ENCODE measurements around the gene GBGT1. TPM values are rescaled to one million over a fixed set of nuclear protein-coding genes. Genes with fewer than 3 reads are reported as not detected.
A peak's percentile ranks its signal among the peaks of the same experiment; 100 is the strongest.

Gene GBGT1
- 36.0 and 113 TPM in 2 replicates for total RNA-seq (2011; cell fraction: chromatin; rRNA removed; ENCODE audit: low replicate concordance)
- total RNA-seq (2011; cell fraction: nucleolus; rRNA removed), result 65.4 and 76.9 TPM in 2 replicates
- 49.2 and 52.3 TPM in 2 replicates for total RNA-seq (2011; cell fraction: nucleoplasm; rRNA removed)
- total RNA-seq (2014; rRNA removed) (20.7 and 23.6 TPM in 2 replicates), total RNA-seq (2014; rRNA removed; fragmentation: Illumina TruSeq; extraction: Trizol) (6.3 and 9.4 TPM in 2 replicates), total RNA-seq (2015; rRNA removed; fragmentation: Illumina TruSeq; extraction: Trizol) (13.7 and 15.3 TPM in 2 replicates), total RNA-seq (2021) (24.6 and 25.8 TPM in 2 replicates), polyA plus RNA-seq (2011; rRNA removed) (10.1 and 20.2 TPM in 2 replicates), polyA plus RNA-seq (2014; fragmentation: Illumina TruSeq; extraction: Trizol) (17.8 and 18.8 TPM in 2 replicates), polyA plus RNA-seq (2014; fragmentation: Nextera tagmentation; extraction: Ambion mirVana) (1 to 10 TPM in 1 of 2 experiments, under 1 TPM in 1; 0.55 to 1.6 TPM), polyA plus RNA-seq (2014; rRNA removed) (16.1 and 20.6 TPM in 2 replicates), polyA minus RNA-seq (2011; rRNA and poly(A)+ RNA removed) (12.7 and 14.4 TPM in 2 replicates), Bru-seq, nascent RNA (percentile 73 among the genes with signal in this experiment), BruChase-seq, experiment 1, labeled RNA remaining after a 2-hour chase (percentile 56 among the genes with signal in this experiment), BruChase-seq, experiment 2, labeled RNA remaining after a 6-hour chase (percentile 55 among the genes with signal in this experiment)
- 19.0 and 25.7 TPM in 2 replicates for polyA plus RNA-seq (2011; cell fraction: cytosol; rRNA removed)
- 44.6 and 60.7 TPM in 2 replicates for polyA plus RNA-seq (2011; cell fraction: nucleus; rRNA removed)
- 11.5 and 21.9 TPM in 2 replicates for polyA plus RNA-seq (2012)
- polyA minus RNA-seq (2011; cell fraction: cytosol; rRNA and poly(A)+ RNA removed), result 12.8 and 20.2 TPM in 2 replicates
- 24.2 and 31.3 TPM in 2 replicates for polyA minus RNA-seq (2011; cell fraction: nucleus; rRNA and poly(A)+ RNA removed)
- long read RNA-seq, experiment 1, transcript GBGT1-203 (7 exons, 1,985 nt), result major isoform, 10 of 21 reads
- long read RNA-seq, experiment 1, partial matches to known transcripts, result 2 of 21 reads
- long read RNA-seq, experiment 1, other reads (novel, unspliced or antisense), result 4 of 21 reads
- long read RNA-seq, experiment 2, partial matches to known transcripts, result 5 of 15 reads
- long read RNA-seq, experiment 2, other reads (novel, unspliced or antisense), result 6 of 15 reads
- long read RNA-seq, experiment 3, partial matches to known transcripts, result 0 of 9 reads
- long read RNA-seq, experiment 3, other reads (novel, unspliced or antisense), result 3 of 9 reads

GRCh38 chr9:133163504-133164172 lies at the start of gene GBGT1:
Gene GBGT1, minus strand, starts transcription at chr9:133163914. Its CDS starts 1,502 bp downstream, at chr9:133162412.
- peaks cover 33 to 60% of the 10 kb centered on the region in 2 experiments; a peak in 4 of 5 replicates for H3K4me1 ChIP-seq (replicated peaks in 1 of 2; ENCODE audit: control insufficient read depth in 2 of 2, insufficient read depth in 2 of 2, low read length in 2 of 2)
- BruUV-seq (replicated peaks), result TSS peak; percentile 58
- H3K79me2 ChIP-seq (ENCODE audit: control insufficient read depth, insufficient read depth, low read length), result peaks cover 19% of the 10 kb centered on the region
- FAIRE-seq (peak; percentile 71), ATAC-seq (peak; percentile 86), DNase-seq (ENCODE audit: extremely low read depth in 1 of 4, low spot score in 3 of 4) (peak; percentile 77 to 92 (median 88))
- H3K9me1 ChIP-seq (ENCODE audit: control insufficient read depth, insufficient read depth, low read length), result no peaks in the 10 kb centered on the region
- in situ Hi-C loops (cut with MboI), result no loop called here
- peak within 1 kb of the TSS; percentile 92 for H2AFZ ChIP-seq (ENCODE audit: low read depth, low read length)
- H3K9ac ChIP-seq (ENCODE audit: insufficient read depth in 1 of 2, low read depth in 2 of 2, low read length in 2 of 2), result peak within 1 kb of the TSS; percentile 74 to 94
- POLR2A ChIA-PET, result interaction anchor here (0.6 to 1.4 kb wide), 3 partner anchors 10 to 73 kb away, joined by 3 to 6 read pairs (median 4); no protein-coding TSS in a partner anchor
- 1% methylated on average over 51 of the region's 56 CpGs for WGBS (ENCODE audit: insufficient coverage, low coverage, missing lambda C conversion rate)
- intact Hi-C loops (cut with micrococcal nuclease), result no loop called here
- peak within 1 kb of the TSS; percentile 76 for H3K4me3 ChIP-seq
- peak within 1 kb of the TSS; percentile 81 for H3K4me2 ChIP-seq (ENCODE audit: insufficient read depth, low read length)
- no peaks in the 10 kb centered on the region for H3K27me3 ChIP-seq (ENCODE audit: control insufficient read depth in 2 of 2, insufficient read depth in 2 of 2, low read length in 2 of 2)
- H4K20me1 ChIP-seq (replicated peaks; ENCODE audit: control insufficient read depth, insufficient read depth, low read length), result no peaks in the 10 kb centered on the region
- peaks cover 22% of the 10 kb centered on the region for H3K36me3 ChIP-seq (ENCODE audit: control insufficient read depth, insufficient read depth, low read length)
- no peaks in the 10 kb centered on the region for H3K9me3 ChIP-seq (replicated peaks; ENCODE audit: control insufficient read depth, insufficient read depth, low read depth, low read length)
- CTCF ChIA-PET (ENCODE audit: low intra/inter-chr PET ratio), result no interaction called here
- peak within 1 kb of the TSS; percentile 70 for H3K27ac ChIP-seq (ENCODE audit: extremely low read depth, low read depth, low read length)
- TF ChIP-seq ZNF436 (CRISPR knock-in tag; IDR thresholded peaks at IDR 0.05) (no peak), ZNF23 (CRISPR knock-in tag; IDR thresholded peaks at IDR 0.05) (no peak), CTBP1 (IDR thresholded peaks at IDR 0.05; ENCODE audit: borderline replicate concordance) (peak; percentile 61; the same call in 1 of the 2 replicates), ATF1 (CRISPR knock-in tag; IDR thresholded peaks at IDR 0.05) (no peak), ATF1 (tag; IDR thresholded peaks at IDR 0.05) (no peak), SIN3B (IDR thresholded peaks at IDR 0.05; ENCODE audit: low read depth) (no peak; the same call in 1 of the 2 replicates), ZNF584 (CRISPR knock-in tag; IDR thresholded peaks at IDR 0.05; ENCODE audit: low read depth) (no peak), YBX1 (IDR thresholded peaks at IDR 0.05) (no peak), XRCC5 (IDR thresholded peaks at IDR 0.05; ENCODE audit: low read depth, low read length) (no peak), IFI16 (CRISPR knock-in tag; IDR thresholded peaks at IDR 0.05) (no peak), ZNF239 (CRISPR knock-in tag; IDR thresholded peaks at IDR 0.05) (no peak)
- TF ChIP-seq, protein P1, sequence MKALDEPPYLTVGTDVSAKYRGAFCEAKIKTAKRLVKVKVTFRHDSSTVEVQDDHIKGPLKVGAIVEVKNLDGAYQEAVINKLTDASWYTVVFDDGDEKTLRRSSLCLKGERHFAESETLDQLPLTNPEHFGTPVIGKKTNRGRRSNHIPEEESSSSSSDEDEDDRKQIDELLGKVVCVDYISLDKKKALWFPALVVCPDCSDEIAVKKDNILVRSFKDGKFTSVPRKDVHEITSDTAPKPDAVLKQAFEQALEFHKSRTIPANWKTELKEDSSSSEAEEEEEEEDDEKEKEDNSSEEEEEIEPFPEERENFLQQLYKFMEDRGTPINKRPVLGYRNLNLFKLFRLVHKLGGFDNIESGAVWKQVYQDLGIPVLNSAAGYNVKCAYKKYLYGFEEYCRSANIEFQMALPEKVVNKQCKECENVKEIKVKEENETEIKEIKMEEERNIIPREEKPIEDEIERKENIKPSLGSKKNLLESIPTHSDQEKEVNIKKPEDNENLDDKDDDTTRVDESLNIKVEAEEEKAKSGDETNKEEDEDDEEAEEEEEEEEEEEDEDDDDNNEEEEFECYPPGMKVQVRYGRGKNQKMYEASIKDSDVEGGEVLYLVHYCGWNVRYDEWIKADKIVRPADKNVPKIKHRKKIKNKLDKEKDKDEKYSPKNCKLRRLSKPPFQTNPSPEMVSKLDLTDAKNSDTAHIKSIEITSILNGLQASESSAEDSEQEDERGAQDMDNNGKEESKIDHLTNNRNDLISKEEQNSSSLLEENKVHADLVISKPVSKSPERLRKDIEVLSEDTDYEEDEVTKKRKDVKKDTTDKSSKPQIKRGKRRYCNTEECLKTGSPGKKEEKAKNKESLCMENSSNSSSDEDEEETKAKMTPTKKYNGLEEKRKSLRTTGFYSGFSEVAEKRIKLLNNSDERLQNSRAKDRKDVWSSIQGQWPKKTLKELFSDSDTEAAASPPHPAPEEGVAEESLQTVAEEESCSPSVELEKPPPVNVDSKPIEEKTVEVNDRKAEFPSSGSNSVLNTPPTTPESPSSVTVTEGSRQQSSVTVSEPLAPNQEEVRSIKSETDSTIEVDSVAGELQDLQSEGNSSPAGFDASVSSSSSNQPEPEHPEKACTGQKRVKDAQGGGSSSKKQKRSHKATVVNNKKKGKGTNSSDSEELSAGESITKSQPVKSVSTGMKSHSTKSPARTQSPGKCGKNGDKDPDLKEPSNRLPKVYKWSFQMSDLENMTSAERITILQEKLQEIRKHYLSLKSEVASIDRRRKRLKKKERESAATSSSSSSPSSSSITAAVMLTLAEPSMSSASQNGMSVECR (CRISPR knock-in tag; IDR thresholded peaks at IDR 0.05), result peak; percentile 76
- TF ChIP-seq, protein P2, sequence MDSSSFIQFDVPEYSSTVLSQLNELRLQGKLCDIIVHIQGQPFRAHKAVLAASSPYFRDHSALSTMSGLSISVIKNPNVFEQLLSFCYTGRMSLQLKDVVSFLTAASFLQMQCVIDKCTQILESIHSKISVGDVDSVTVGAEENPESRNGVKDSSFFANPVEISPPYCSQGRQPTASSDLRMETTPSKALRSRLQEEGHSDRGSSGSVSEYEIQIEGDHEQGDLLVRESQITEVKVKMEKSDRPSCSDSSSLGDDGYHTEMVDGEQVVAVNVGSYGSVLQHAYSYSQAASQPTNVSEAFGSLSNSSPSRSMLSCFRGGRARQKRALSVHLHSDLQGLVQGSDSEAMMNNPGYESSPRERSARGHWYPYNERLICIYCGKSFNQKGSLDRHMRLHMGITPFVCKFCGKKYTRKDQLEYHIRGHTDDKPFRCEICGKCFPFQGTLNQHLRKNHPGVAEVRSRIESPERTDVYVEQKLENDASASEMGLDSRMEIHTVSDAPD (CRISPR knock-in tag; IDR thresholded peaks at IDR 0.05), result no peak

All from K562 (cell line).